Measurements from ENCODE around the gene FAM72A. TPM values are rescaled to one million over a fixed set of nuclear protein-coding genes. Genes with fewer than 3 reads are reported as not detected.
A peak's percentile ranks its signal among the peaks of the same experiment; 100 is the strongest.
"Not testable (repeated sequence)": the region's sequence is repeated elsewhere in the genome, so short reads cannot be mapped to it uniquely, and the experiment has no call there.

FAM72A gene
- total RNA-seq (2022): 19.4 and 21.8 TPM in 2 replicates
- percentile 51 among the genes with signal in this experiment for Bru-seq, nascent RNA
- percentile 53 among the genes with signal in this experiment for BruChase-seq, experiment 1, labeled RNA remaining after a 6-hour chase
- percentile 55 among the genes with signal in this experiment for BruChase-seq, experiment 2, labeled RNA remaining after a 2-hour chase
- long read RNA-seq, transcript FAM72A-202 (4 exons, 2,398 nt): major isoform, 34 of 41 reads
- long read RNA-seq, partial matches to known transcripts: 1 of 41 reads
- long read RNA-seq, other reads (novel, unspliced or antisense): 2 of 41 reads

DNA sequence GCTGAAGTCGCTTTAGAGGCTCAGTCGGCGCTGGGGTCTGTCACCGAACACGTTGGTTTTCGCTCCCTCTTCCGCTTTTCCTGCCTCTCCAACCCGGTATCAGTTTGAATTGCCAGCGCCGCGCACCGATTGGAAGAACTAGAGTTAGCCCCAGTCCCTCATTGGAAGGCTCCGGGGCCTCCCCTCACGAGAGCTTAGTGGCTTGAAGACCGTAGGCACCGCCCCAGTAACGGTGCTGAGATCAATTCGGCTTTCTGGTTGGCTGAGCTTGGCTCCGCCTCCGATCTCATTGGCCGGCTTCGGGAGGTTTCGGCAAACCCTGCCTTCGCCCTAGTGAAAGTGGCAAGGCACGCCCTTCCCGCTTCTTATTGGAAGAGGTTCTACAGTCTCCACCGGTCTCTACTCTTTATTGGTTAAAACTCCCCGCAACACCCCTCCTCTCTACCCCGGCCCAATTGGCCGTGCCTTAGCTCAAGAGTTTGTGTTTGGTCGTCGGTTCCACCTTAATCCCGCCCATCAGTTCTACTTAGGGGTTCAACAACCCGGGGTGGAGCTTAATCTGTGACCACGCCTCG is at the start of gene FAM72A:
Gene FAM72A, minus strand, starts transcription at position 51 of the 575 bp plus-strand sequence. CDS start 814 bp downstream, outside the sequence.
- H3K36me3 Mint-ChIP-seq (ENCODE audit: insufficient read depth, unreplicated experiment); BruUV-seq (replicated peaks); H3K4me1 Mint-ChIP-seq (ENCODE audit: insufficient read depth, unreplicated experiment); CTCF ChIA-PET; H3K27me3 Mint-ChIP-seq (ENCODE audit: insufficient read depth, unreplicated experiment); H3K9me3 Mint-ChIP-seq (ENCODE audit: unreplicated experiment); intact Hi-C loops (cut with micrococcal nuclease): not testable (repeated sequence)
- POLR2A ChIA-PET: interaction anchor here (0.7 kb wide), 1 partner anchor 301 kb away, joined by 3 read pairs; no protein-coding TSS in a partner anchor
- peak within 1 kb of the TSS; percentile 65 for H3K27ac Mint-ChIP-seq (ENCODE audit: low read depth, unreplicated experiment)
- peak within 1 kb of the TSS; percentile 77 for H3K4me3 Mint-ChIP-seq (ENCODE audit: unreplicated experiment)
- DNase-seq (ENCODE audit: unreplicated experiment): peak; percentile 100

DNA sequence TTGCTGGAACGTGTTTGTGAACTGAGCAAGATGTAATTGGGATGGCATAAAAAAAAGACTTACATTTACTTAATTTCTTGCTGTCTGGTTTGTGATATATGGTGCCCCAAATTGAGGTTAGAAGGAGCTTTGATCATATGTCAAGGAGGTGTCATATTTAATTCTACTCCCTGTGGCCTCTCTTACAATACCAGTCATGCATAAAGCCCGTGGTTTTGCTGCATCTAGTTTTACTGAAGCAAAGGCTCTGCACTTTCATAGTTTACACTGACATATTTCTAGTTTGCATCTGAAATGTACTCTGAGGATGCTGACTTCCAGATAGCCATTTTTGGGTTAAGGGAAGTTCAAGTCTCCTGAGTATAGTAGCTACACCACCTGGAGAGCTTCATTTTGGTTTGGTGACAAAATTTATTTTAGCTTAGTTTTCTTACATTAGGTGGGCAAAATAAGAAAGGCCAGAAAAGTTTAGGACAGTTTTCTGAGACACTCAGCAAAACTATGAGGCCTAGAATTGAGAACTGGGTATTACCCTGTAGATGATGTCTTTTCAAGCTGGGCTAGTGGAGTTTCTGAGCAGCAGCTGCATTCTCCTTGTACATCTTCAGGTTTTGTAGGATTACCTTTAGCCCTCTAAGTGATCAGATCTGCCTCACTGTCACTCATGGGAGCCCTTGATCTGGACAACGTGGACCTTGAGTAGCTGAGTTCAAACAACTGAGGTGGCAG is 48.5 kb upstream of the FAM72A start:
- BruUV-seq (replicated peaks); H3K9me3 Mint-ChIP-seq (ENCODE audit: unreplicated experiment); H3K36me3 Mint-ChIP-seq (ENCODE audit: insufficient read depth, unreplicated experiment); CTCF ChIA-PET; POLR2A ChIA-PET; H3K27me3 Mint-ChIP-seq (ENCODE audit: insufficient read depth, unreplicated experiment); H3K27ac Mint-ChIP-seq (ENCODE audit: low read depth, unreplicated experiment); DNase-seq (ENCODE audit: unreplicated experiment); H3K4me3 Mint-ChIP-seq (ENCODE audit: unreplicated experiment); intact Hi-C loops (cut with micrococcal nuclease): not testable (repeated sequence)
- peaks cover 11% of the 10 kb centered on the region for H3K4me1 Mint-ChIP-seq (ENCODE audit: insufficient read depth, unreplicated experiment)

DNA sequence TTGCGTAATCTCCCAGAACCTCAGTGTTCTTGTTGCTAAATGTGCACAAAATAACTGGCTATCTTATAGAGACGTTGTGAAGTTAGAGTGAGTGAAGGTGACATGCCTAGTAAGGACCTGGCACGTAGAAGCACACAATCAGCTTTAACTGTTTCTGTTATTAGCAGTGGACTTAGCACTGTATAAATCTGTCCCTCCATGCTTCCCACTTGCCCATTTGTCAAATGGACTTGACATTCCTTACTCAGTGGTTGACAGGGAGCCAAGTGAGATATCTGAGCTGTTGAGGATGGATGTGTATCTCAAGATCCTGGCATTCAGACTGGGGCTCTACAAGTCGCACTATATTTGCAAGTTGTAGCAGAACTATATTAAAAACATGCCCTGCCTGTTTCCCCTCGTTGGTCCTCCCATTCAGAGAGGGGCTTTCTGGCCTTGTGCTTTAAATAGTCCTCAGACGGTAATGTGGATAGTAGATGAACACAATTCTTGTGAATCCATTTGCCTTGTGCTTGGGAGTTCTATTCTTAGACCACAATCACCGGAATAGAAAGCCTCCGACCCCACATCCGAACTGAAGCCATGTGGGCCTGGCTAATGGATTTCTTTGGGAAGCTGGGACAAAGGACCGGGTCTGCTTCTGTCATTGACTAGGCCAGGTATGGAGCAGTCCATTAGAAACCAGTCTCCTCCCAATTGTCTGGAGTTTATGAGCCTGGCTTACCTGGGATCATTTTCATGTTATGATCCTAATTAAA is 43.7 kb upstream of the FAM72A start:
- CTCF ChIA-PET; POLR2A ChIA-PET; H3K27me3 Mint-ChIP-seq (ENCODE audit: insufficient read depth, unreplicated experiment); H3K27ac Mint-ChIP-seq (ENCODE audit: low read depth, unreplicated experiment); intact Hi-C loops (cut with micrococcal nuclease); BruUV-seq (replicated peaks); H3K4me3 Mint-ChIP-seq (ENCODE audit: unreplicated experiment); H3K4me1 Mint-ChIP-seq (ENCODE audit: insufficient read depth, unreplicated experiment); H3K36me3 Mint-ChIP-seq (ENCODE audit: insufficient read depth, unreplicated experiment); H3K9me3 Mint-ChIP-seq (ENCODE audit: unreplicated experiment); DNase-seq (ENCODE audit: unreplicated experiment): not testable (repeated sequence)

GRCh38 chr1:206245479-206245878 is 42.8 kb upstream of the FAM72A start:
- BruUV-seq (replicated peaks); DNase-seq (ENCODE audit: unreplicated experiment); H3K36me3 Mint-ChIP-seq (ENCODE audit: insufficient read depth, unreplicated experiment); H3K4me1 Mint-ChIP-seq (ENCODE audit: insufficient read depth, unreplicated experiment); H3K27ac Mint-ChIP-seq (ENCODE audit: low read depth, unreplicated experiment); H3K27me3 Mint-ChIP-seq (ENCODE audit: insufficient read depth, unreplicated experiment); CTCF ChIA-PET; H3K9me3 Mint-ChIP-seq (ENCODE audit: unreplicated experiment); intact Hi-C loops (cut with micrococcal nuclease); H3K4me3 Mint-ChIP-seq (ENCODE audit: unreplicated experiment); POLR2A ChIA-PET: not testable (repeated sequence)

GRCh38 chr1:206243335-206243734 is 40.7 kb upstream of the FAM72A start:
- DNase-seq (ENCODE audit: unreplicated experiment); H3K36me3 Mint-ChIP-seq (ENCODE audit: insufficient read depth, unreplicated experiment); POLR2A ChIA-PET; H3K27me3 Mint-ChIP-seq (ENCODE audit: insufficient read depth, unreplicated experiment); H3K4me1 Mint-ChIP-seq (ENCODE audit: insufficient read depth, unreplicated experiment); H3K27ac Mint-ChIP-seq (ENCODE audit: low read depth, unreplicated experiment); BruUV-seq (replicated peaks); H3K4me3 Mint-ChIP-seq (ENCODE audit: unreplicated experiment); intact Hi-C loops (cut with micrococcal nuclease); H3K9me3 Mint-ChIP-seq (ENCODE audit: unreplicated experiment); CTCF ChIA-PET: not testable (repeated sequence)

DNA sequence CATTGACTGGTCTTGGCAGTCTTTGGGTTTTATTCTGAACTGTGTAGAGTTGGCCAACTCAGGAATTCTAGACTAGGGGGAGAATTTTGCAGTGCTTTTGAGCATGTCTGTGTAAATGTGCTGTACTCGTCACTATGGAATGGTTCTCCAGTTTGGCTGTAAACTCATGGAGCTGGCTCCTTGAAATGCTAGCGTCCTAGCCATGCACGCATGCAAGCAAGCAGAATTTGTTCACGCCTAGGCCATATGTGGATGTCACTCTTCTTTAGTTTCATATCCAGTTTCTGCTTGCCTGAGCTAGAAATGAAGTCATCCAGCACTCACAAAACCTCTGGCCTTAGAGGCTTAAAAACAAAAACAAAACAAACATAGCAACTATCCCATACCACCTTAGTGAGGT is 37.6 kb upstream of the FAM72A start:
- POLR2A ChIA-PET; BruUV-seq (replicated peaks): not testable (repeated sequence)

DNA sequence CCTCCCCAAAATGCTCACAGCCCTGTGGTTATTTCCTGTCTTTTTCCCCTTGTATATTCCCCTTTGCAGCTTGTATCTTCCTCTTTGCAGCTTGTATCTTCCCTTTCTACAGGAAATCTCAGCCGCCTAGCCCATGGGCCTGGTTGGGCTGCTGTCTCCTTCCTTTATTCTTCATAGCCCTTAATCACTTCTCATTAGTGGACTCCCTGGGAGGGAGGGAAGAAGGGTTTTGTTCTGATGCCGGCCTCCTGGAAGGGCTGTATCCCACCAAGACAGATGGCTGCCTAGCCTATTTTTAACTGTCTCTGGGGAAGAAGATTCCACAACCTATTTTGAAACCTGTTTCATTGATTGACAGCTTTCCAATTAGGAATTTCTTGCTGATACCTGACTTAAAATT is 32.6 kb upstream of the FAM72A start:
- intact Hi-C loops (cut with micrococcal nuclease); H3K9me3 Mint-ChIP-seq (ENCODE audit: unreplicated experiment); H3K27ac Mint-ChIP-seq (ENCODE audit: low read depth, unreplicated experiment); CTCF ChIA-PET; H3K4me3 Mint-ChIP-seq (ENCODE audit: unreplicated experiment); DNase-seq (ENCODE audit: unreplicated experiment); H3K27me3 Mint-ChIP-seq (ENCODE audit: insufficient read depth, unreplicated experiment); H3K36me3 Mint-ChIP-seq (ENCODE audit: insufficient read depth, unreplicated experiment); BruUV-seq (replicated peaks); POLR2A ChIA-PET; H3K4me1 Mint-ChIP-seq (ENCODE audit: insufficient read depth, unreplicated experiment): not testable (repeated sequence)

More for the DNA sequence above, 37.6 kb upstream of the FAM72A start:
- H3K36me3 Mint-ChIP-seq (ENCODE audit: insufficient read depth, unreplicated experiment); H3K4me3 Mint-ChIP-seq (ENCODE audit: unreplicated experiment); H3K9me3 Mint-ChIP-seq (ENCODE audit: unreplicated experiment); H3K27me3 Mint-ChIP-seq (ENCODE audit: insufficient read depth, unreplicated experiment); DNase-seq (ENCODE audit: unreplicated experiment); CTCF ChIA-PET; H3K4me1 Mint-ChIP-seq (ENCODE audit: insufficient read depth, unreplicated experiment); intact Hi-C loops (cut with micrococcal nuclease); H3K27ac Mint-ChIP-seq (ENCODE audit: low read depth, unreplicated experiment): not testable (repeated sequence)

DNA sequence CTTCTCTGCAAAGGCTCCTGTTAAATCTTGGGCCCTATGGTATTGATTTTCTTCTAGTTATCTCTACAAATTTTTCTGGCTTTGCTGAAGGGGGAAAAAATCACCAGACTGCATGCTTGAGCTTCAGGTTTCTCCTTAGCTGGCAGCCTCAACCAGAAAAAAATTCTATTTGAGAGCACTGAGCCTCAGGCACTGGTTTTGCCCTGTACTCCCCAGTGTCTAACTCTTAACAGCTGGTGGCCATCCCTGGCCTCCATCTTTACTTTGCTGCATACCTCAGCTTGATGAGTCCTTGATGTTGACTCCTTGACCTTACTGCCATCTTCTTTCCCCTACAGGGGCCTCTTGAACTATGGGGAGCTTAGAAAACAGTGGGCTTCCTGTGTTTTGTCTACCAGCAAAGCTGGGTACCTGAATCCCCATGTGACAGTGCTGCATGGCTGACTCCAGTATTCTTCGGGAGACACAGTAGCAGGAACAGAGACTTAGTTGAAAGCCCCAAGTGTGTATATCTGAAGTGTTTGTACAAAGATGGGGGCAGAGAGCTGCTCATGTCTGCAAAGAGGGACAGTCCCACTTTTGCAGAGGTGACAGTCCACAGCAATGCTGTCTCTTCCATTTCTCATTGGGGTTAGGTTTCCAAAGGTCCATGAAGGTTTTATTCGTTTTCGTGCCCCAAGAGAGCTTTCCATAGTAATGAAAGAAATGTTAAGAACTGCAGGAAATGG is 31.7 kb upstream of the FAM72A start:
- POLR2A ChIA-PET; BruUV-seq (replicated peaks); H3K4me1 Mint-ChIP-seq (ENCODE audit: insufficient read depth, unreplicated experiment); intact Hi-C loops (cut with micrococcal nuclease); H3K27ac Mint-ChIP-seq (ENCODE audit: low read depth, unreplicated experiment); H3K36me3 Mint-ChIP-seq (ENCODE audit: insufficient read depth, unreplicated experiment); DNase-seq (ENCODE audit: unreplicated experiment); H3K9me3 Mint-ChIP-seq (ENCODE audit: unreplicated experiment); CTCF ChIA-PET; H3K27me3 Mint-ChIP-seq (ENCODE audit: insufficient read depth, unreplicated experiment); H3K4me3 Mint-ChIP-seq (ENCODE audit: unreplicated experiment): not testable (repeated sequence)

Data from MCF 10A (cell line).